H1 (cell line): Measurements from ENCODE around the gene PITPNC1. TPM values are rescaled to one million over a fixed set of nuclear protein-coding genes. Genes with fewer than 3 reads are reported as not detected.

Source experiments
- CTCF ChIA-PET: fragments of 300-600 bp; sonication (Branson Sonifier 250); formaldehyde crosslinking; loops from one replicate; lab custom pipeline; 2021; ENCODE audit not compliant: partially characterized antibody; lab: Charles Lee
- POLR2A ChIA-PET: fragments of 300-600 bp; sonication (Branson Sonifier 250); formaldehyde crosslinking; loops from one replicate; lab custom pipeline; 2021; ENCODE audit warnings: inconsistent platforms; ENCODE audit not compliant: partially characterized antibody; lab: Charles Lee
- DNase-seq, 2 experiments: peaks; one replicate each; pipeline versions ENCODE4 v3.0.0 to v3.0.0-alpha.2; 2010 to 2022; ENCODE audit warnings: low spot score in 2 of 2, low read depth in 1 of 2, mixed read lengths in 1 of 2
- FAIRE-seq: peaks from 2 replicates; lab custom pipeline; 2011; peaks lifted over from hg19 to GRCh38; lab: Jason Lieb, UNC
- H2AFZ ChIP-seq: 2 replicates; pipeline ENCODE4 v1.8.1; 2012; ENCODE audit warnings: low read length, inconsistent platforms
- H2AK5ac ChIP-seq: 2 replicates; pipeline ENCODE4 v1.6.1; 2013; ENCODE audit warnings: low read depth, low read length
- H2BK120ac ChIP-seq: replicated peaks from 2 replicates; pipeline ENCODE3; 2013; ENCODE audit warnings: low read depth, low read length, inconsistent platforms
- H2BK12ac ChIP-seq: 2 replicates; pipeline ENCODE4 v1.6.1; 2013; ENCODE audit warnings: low read depth, low read length
- H2BK15ac ChIP-seq: 2 replicates; pipeline ENCODE4 v1.6.1; 2013; ENCODE audit warnings: low read length
- H2BK20ac ChIP-seq: 2 replicates; pipeline ENCODE4 v1.6.1; 2013; ENCODE audit warnings: low read length
- H2BK5ac ChIP-seq: 2 replicates; pipeline ENCODE4 v1.6.1; 2013; ENCODE audit warnings: low read depth, low read length
- H3K14ac ChIP-seq: 2 replicates; pipeline ENCODE4 v1.6.1; 2013; ENCODE audit warnings: inconsistent platforms; ENCODE audit not compliant: insufficient read length
- H3K18ac ChIP-seq: 2 replicates; pipeline ENCODE4 v1.6.1; 2013; ENCODE audit warnings: low read length; ENCODE audit errors: extremely low read depth
- H3K23ac ChIP-seq: 2 replicates; pipeline ENCODE4 v1.6.1; 2013; ENCODE audit warnings: inconsistent platforms; ENCODE audit not compliant: insufficient read length
- H3K23me2 ChIP-seq: 2 replicates; pipeline ENCODE4 v1.6.1; 2013; ENCODE audit warnings: low read depth, low read length
- H3K27ac ChIP-seq: 2 replicates; pipeline ENCODE4 v1.6.1; 2011; ENCODE audit warnings: low read depth, low read length, inconsistent platforms
- H3K27me3 ChIP-seq, 4 experiments: replicated peaks in 1 of 4; 1 replicate in 1 of 4; 2 replicates in 3 of 4; pipeline versions ENCODE4 v1.6.1 to v1.8.1; 2011 to 2013; ENCODE audit warnings: low read length in 3 of 4, mild to moderate bottlenecking in 3 of 4, inconsistent platforms in 2 of 4, mixed read lengths in 2 of 4, moderate library complexity in 1 of 4; ENCODE audit not compliant: control insufficient read depth in 3 of 4, insufficient read depth in 3 of 4; ENCODE audit errors: extremely low read depth in 1 of 4
- H3K36me3 ChIP-seq, 4 experiments: 2 replicates each; pipeline versions ENCODE4 v1.6.1 to v1.8.1; 2011 to 2013; ENCODE audit warnings: mild to moderate bottlenecking in 4 of 4, low read length in 3 of 4, moderate library complexity in 2 of 4, control low read depth in 1 of 4, inconsistent platforms in 1 of 4; ENCODE audit not compliant: insufficient read depth in 4 of 4, control insufficient read depth in 2 of 4
- H3K4ac ChIP-seq: replicated peaks from 2 replicates; pipeline ENCODE3; 2013; ENCODE audit warnings: low read length, low read depth, mixed read lengths, inconsistent platforms; ENCODE audit not compliant: insufficient read length
- H3K4me1 ChIP-seq, 4 experiments: replicated peaks in 1 of 4; 1 replicate in 1 of 4; 2 replicates in 3 of 4; pipeline versions ENCODE4 v1.6.1 to v1.8.1; 2011 to 2013; ENCODE audit warnings: low read length in 3 of 4, inconsistent platforms in 2 of 4, mixed read lengths in 1 of 4; ENCODE audit not compliant: insufficient read depth in 4 of 4, control insufficient read depth in 3 of 4
- H3K4me2 ChIP-seq, 2 experiments: 2 replicates each; pipeline versions ENCODE4 v1.6.1 to v1.8.1; 2011 to 2013; ENCODE audit warnings: low read depth in 2 of 2, low read length in 2 of 2, control low read depth in 1 of 2, inconsistent platforms in 1 of 2, mild to moderate bottlenecking in 1 of 2; ENCODE audit not compliant: insufficient read depth in 1 of 2
- H3K4me3 ChIP-seq, 4 experiments: fragments of 200-600, 300-600 bp in 1 of 4; sonication (generic), shearing (Covaris generic), sonication (Bioruptor Twin) in 1 of 4; 2 replicates each; pipeline versions ENCODE4 v1.5.1 to v1.8.1; 2011 to 2016; ENCODE audit warnings: low read length in 4 of 4, low read depth in 3 of 4, control low read depth in 2 of 4, inconsistent platforms in 2 of 4, mild to moderate bottlenecking in 2 of 4, mixed read lengths in 1 of 4, moderate library complexity in 1 of 4; ENCODE audit not compliant: insufficient read depth in 2 of 4; ENCODE audit errors: extremely low read depth in 1 of 4
- H3K56ac ChIP-seq: replicated peaks from 2 replicates; pipeline ENCODE3; 2013; ENCODE audit warnings: low read depth, mild to moderate bottlenecking, mixed read lengths, low read length, inconsistent platforms; ENCODE audit not compliant: insufficient read length
- H3K79me1 ChIP-seq: 2 replicates; pipeline ENCODE4 v1.6.1; 2013; ENCODE audit warnings: low read depth, low read length, control low read depth
- H3K79me2 ChIP-seq, 2 experiments: 2 replicates each; pipeline versions ENCODE4 v1.6.1 to v1.8.1; 2012 to 2013; ENCODE audit warnings: low read length in 2 of 2, mild to moderate bottlenecking in 2 of 2, inconsistent platforms in 1 of 2; ENCODE audit not compliant: insufficient read depth in 2 of 2, control insufficient read depth in 1 of 2
- H3K9ac ChIP-seq, 4 experiments: replicated peaks in 1 of 4; 1 replicate in 1 of 4; 2 replicates in 3 of 4; pipeline versions ENCODE4 v1.6.1 to v1.8.1; 2011 to 2013; ENCODE audit warnings: low read depth in 3 of 4, low read length in 3 of 4, control low read depth in 2 of 4, mild to moderate bottlenecking in 2 of 4, moderate library complexity in 2 of 4, inconsistent platforms in 1 of 4; ENCODE audit errors: extremely low read depth in 1 of 4
- H3K9me3 ChIP-seq, 2 experiments: 2 replicates each; pipeline versions ENCODE4 v1.6.1 to v1.8.1; 2012 to 2013; ENCODE audit warnings: mild to moderate bottlenecking in 2 of 2, moderate library complexity in 2 of 2, control low read depth in 1 of 2, inconsistent platforms in 1 of 2, low read depth in 1 of 2, low read length in 1 of 2, mixed read lengths in 1 of 2; ENCODE audit not compliant: insufficient read depth in 2 of 2
- H4K20me1 ChIP-seq, 2 experiments: replicated peaks in 1 of 2; 2 replicates each; pipeline versions ENCODE3 to v1.8.1; 2011 to 2013; ENCODE audit warnings: inconsistent platforms in 2 of 2, low read length in 2 of 2, mild to moderate bottlenecking in 1 of 2; ENCODE audit not compliant: insufficient read depth in 2 of 2, control insufficient read depth in 1 of 2
- H4K5ac ChIP-seq: 2 replicates; pipeline ENCODE4 v1.6.1; 2013; ENCODE audit warnings: low read length, low read depth, mixed read lengths, inconsistent platforms; ENCODE audit not compliant: insufficient read length
- H4K8ac ChIP-seq: 2 replicates; pipeline ENCODE4 v1.8.0; 2013; ENCODE audit warnings: mild to moderate bottlenecking, moderate library complexity, low read length, inconsistent platforms; ENCODE audit not compliant: insufficient read depth; ENCODE audit errors: extremely low read depth
- H4K91ac ChIP-seq: replicated peaks from 2 replicates; pipeline ENCODE3; 2013; ENCODE audit warnings: low read length, mixed read lengths, inconsistent platforms; ENCODE audit not compliant: insufficient read length
- ATF3 ChIP-seq: IDR thresholded peaks from 2 replicates; pipeline ENCODE4 v1.6.1; 2011; ENCODE audit warnings: low read depth, mild to moderate bottlenecking, low read length; ENCODE audit not compliant: insufficient read depth
- NANOG ChIP-seq: IDR thresholded peaks from 2 replicates; pipeline ENCODE4 v1.6.1; 2011; ENCODE audit warnings: low read length, low read depth, mild to moderate bottlenecking, inconsistent platforms; ENCODE audit not compliant: insufficient read depth, poor library complexity, severe bottlenecking
- PHF8 ChIP-seq: fragments of 200-600 bp; sonication (generic); conservative IDR thresholded peaks from 2 replicates; pipeline ENCODE4 v1.7.1; 2012; ENCODE audit warnings: low read depth, mild to moderate bottlenecking, inconsistent platforms, low read length, moderate library complexity
- RFX5 ChIP-seq: IDR thresholded peaks from 2 replicates; pipeline ENCODE4 v1.6.1; 2011; ENCODE audit warnings: low read depth, low read length, improper control_type of control experiment, borderline replicate concordance
- SIN3A ChIP-seq, 2 experiments: IDR thresholded peaks in 1 of 2; conservative IDR thresholded peaks in 1 of 2; 2 replicates each; pipeline ENCODE4 v1.6.1; 2011 to 2012; ENCODE audit warnings: low read length in 2 of 2, improper control_type of control experiment in 1 of 2, low read depth in 1 of 2, mild to moderate bottlenecking in 1 of 2
- SUZ12 ChIP-seq: fragments of 200-600 bp; sonication (generic); IDR thresholded peaks from 2 replicates; pipeline ENCODE4 v1.6.1; 2012; ENCODE audit warnings: mild to moderate bottlenecking, inconsistent platforms, low read length, moderate library complexity, mixed read lengths
- WGBS, 2 experiments: shearing (Covaris generic) in 1 of 2; methylation state at CpG; one replicate each; pipeline versions ENCODE4 v1.1.6 to v1.1.7; 2013 to 2015; ENCODE audit warnings: low lambda C conversion rate in 2 of 2, mixed read lengths in 2 of 2, inconsistent platforms in 1 of 2, low coverage in 1 of 2, missing lambda C conversion rate in 1 of 2; ENCODE audit not compliant: insufficient replicate concordance in 2 of 2, insufficient coverage in 1 of 2, insufficient read length in 1 of 2; ENCODE audit errors: extremely low coverage in 1 of 2, missing lambda C conversion rate in 1 of 2; 5-methylcytosine and 5-hydroxymethylcytosine counted together
- polyA plus RNA-seq, 7 experiments: library from polyadenylated mRNA; depleted of rRNA in 3 of 7; stranded (reverse) in 5 of 7; unstranded in 2 of 7; fragments of >200 nt in 5 of 7; fragments of 200-250 nt in 2 of 7; gene quantifications; 1 replicate in 5 of 7; 2 replicates in 1 of 7; 4 replicates in 1 of 7; pipeline versions ENCODE4 v1.2.1 to v1.2.3, GENCODE V29; 2011 to 2013; ENCODE audit warnings: missing spikeins in 2 of 7, mixed read lengths in 2 of 7
- total RNA-seq: library from RNA; stranded (reverse); fragmentation: NEBNext Ultra II Directional; extraction: Animal tissue kit (Norgen Biotek cat#: 25700); gene quantifications from 2 replicates; pipeline ENCODE4 v1.2.1, GENCODE V29; 2021
- TF ChIP-seq, protein P1 (sequence below): IDR thresholded peaks from 2 replicates; pipeline ENCODE4 v1.6.1; 2012; ENCODE audit warnings: low read length, inconsistent platforms
- TF ChIP-seq, protein P2 (sequence below), 3 experiments: IDR thresholded peaks; 1 replicate in 2 of 3; 2 replicates in 1 of 3; pipeline versions ENCODE4 v1.5.1 to v1.6.1; 2011; ENCODE audit warnings: low read length in 3 of 3, mild to moderate bottlenecking in 3 of 3, inconsistent platforms in 2 of 3, low read depth in 1 of 3, moderate library complexity in 1 of 3; ENCODE audit not compliant: insufficient read depth in 1 of 3; ENCODE audit errors: control extremely low read depth in 1 of 3

PITPNC1 gene
- total and polyA plus RNA-seq, 2 of the 8 experiments (the other 6 are each of a cell fraction or from before 2014, with no cell fraction given), result 17.6 to 54.7 TPM

- Histone ChIP-seq H4K5ac (no peak overlapping the region), H2BK5ac (no peak overlapping the region), H3K79me2 (no peaks in the 10 kb centered on the region), H3K56ac (no peak overlapping the region), H3K18ac (no peak overlapping the region), H2BK120ac (no peak overlapping the region), H2BK12ac (no peak overlapping the region), H2AK5ac (no peak overlapping the region), H3K27me3 (no peaks in the 10 kb centered on the region), H2AFZ (no peak overlapping the region), H3K4me2 (no peak overlapping the region), H3K79me1 (no peaks in the 10 kb centered on the region), H3K4ac (no peak overlapping the region), H3K9me3 (no peaks in the 10 kb centered on the region), H3K4me3 (no peak overlapping the region), H2BK15ac (no peak overlapping the region), H4K20me1 (no peaks in the 10 kb centered on the region), H3K4me1 (no peaks in the 10 kb centered on the region), H3K14ac (no peak overlapping the region), H3K23me2 (no peaks in the 10 kb centered on the region), H4K91ac (no peak overlapping the region), H3K36me3 (no peaks in the 10 kb centered on the region), H3K27ac (no peak overlapping the region), H3K23ac (no peak overlapping the region), H4K8ac (no peak overlapping the region), H2BK20ac (no peak overlapping the region), H3K9ac (no peak overlapping the region)
- WGBS, 2 experiments, result 73% methylated on average over 2 of the region's 2 CpGs; no CpG with 5 or more reads in 1 of the 2 experiments
- no peak for FAIRE-seq
- ChIA-PET CTCF (interaction anchor here (1.4 kb wide), 1 partner anchor 53 kb away, joined by 3 read pairs; no protein-coding TSS in a partner anchor), POLR2A (no interaction called here)
- DNase-seq, result no peak
- TF ChIP-seq SUZ12 (no peak), RFX5 (no peak), SIN3A (conservative IDR thresholded peaks at IDR 0.05 in 1 of 2, IDR thresholded peaks at IDR 0.05 in 1 of 2; ENCODE audit: low read depth in 1 of 2, low read length in 2 of 2) (no peak), NANOG (no peak), PHF8 (no peak), ATF3 (no peak)
- TF ChIP-seq, protein P1, sequence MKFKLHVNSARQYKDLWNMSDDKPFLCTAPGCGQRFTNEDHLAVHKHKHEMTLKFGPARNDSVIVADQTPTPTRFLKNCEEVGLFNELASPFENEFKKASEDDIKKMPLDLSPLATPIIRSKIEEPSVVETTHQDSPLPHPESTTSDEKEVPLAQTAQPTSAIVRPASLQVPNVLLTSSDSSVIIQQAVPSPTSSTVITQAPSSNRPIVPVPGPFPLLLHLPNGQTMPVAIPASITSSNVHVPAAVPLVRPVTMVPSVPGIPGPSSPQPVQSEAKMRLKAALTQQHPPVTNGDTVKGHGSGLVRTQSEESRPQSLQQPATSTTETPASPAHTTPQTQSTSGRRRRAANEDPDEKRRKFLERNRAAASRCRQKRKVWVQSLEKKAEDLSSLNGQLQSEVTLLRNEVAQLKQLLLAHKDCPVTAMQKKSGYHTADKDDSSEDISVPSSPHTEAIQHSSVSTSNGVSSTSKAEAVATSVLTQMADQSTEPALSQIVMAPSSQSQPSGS, result no peak
- TF ChIP-seq, protein P2, sequence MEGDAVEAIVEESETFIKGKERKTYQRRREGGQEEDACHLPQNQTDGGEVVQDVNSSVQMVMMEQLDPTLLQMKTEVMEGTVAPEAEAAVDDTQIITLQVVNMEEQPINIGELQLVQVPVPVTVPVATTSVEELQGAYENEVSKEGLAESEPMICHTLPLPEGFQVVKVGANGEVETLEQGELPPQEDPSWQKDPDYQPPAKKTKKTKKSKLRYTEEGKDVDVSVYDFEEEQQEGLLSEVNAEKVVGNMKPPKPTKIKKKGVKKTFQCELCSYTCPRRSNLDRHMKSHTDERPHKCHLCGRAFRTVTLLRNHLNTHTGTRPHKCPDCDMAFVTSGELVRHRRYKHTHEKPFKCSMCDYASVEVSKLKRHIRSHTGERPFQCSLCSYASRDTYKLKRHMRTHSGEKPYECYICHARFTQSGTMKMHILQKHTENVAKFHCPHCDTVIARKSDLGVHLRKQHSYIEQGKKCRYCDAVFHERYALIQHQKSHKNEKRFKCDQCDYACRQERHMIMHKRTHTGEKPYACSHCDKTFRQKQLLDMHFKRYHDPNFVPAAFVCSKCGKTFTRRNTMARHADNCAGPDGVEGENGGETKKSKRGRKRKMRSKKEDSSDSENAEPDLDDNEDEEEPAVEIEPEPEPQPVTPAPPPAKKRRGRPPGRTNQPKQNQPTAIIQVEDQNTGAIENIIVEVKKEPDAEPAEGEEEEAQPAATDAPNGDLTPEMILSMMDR (IDR thresholded peaks at IDR 0.05; ENCODE audit: control extremely low read depth in 1 of 3, insufficient read depth in 1 of 3, low read depth in 1 of 3, low read length in 3 of 3), result no peak
Observed at GRCh38 chr17:67682196-67682595, 305.1 kb downstream of the PITPNC1 start.
